K562 (cell line): ENCODE measurements around the gene MUSK. TPM values are rescaled to one million over a fixed set of nuclear protein-coding genes. Genes with fewer than 3 reads are reported as not detected.

Experiments
- ATAC-seq: fragments of 200-7000 bp; cut with Tn5 transposase; 3 replicates; pipeline ENCODE4 v1.9.1; 2020; ENCODE audit warnings: moderate library complexity
- BruUV-seq: library from RNA; stranded (reverse); fragments of 400-500 nt; replicated peaks from 2 replicates; lab custom pipeline; 2021; lab: Mats Ljungman, UMichigan
- CTCF ChIA-PET: fragments of 300-600 bp; formaldehyde crosslinking; extraction: SDS; loops from one replicate; lab custom pipeline; 2021; ENCODE audit warnings: low intra/inter-chr PET ratio; lab: Yijun Ruan, JAX
- POLR2A ChIA-PET: fragments of 300-600, 350-650 bp; sonication (Branson Sonifier 250); formaldehyde crosslinking; extraction: SDS; loops from one replicate; lab custom pipeline; 2021; ENCODE audit warnings: antibody characterized with exemption, inconsistent platforms; lab: Yijun Ruan, JAX
- DNase-seq, 4 experiments: peaks; one replicate each; pipeline versions ENCODE4 v3.0.0 to v3.0.0-alpha.2; 2011 to 2018; ENCODE audit warnings: low spot score in 3 of 4, mixed read lengths in 3 of 4; ENCODE audit errors: extremely low read depth in 1 of 4
- FAIRE-seq: peaks from 2 replicates; lab custom pipeline; 2011; peaks lifted over from hg19 to GRCh38; lab: Jason Lieb, UNC
- H2AFZ ChIP-seq: 2 replicates; pipeline ENCODE4 v1.6.0; 2011; ENCODE audit warnings: low read depth, low read length, control low read depth, inconsistent platforms
- H3K27ac ChIP-seq: fragments of 200-600 bp; 3 replicates; pipeline ENCODE4 v1.8.0; 2011; ENCODE audit warnings: low read depth, mild to moderate bottlenecking, control low read depth, inconsistent platforms, low read length, moderate library complexity, mixed read lengths; ENCODE audit errors: extremely low read depth
- H3K27me3 ChIP-seq, 2 experiments: fragments of 300-600 bp in 1 of 2; 2 replicates in 1 of 2; 3 replicates in 1 of 2; pipeline versions ENCODE4 v1.6.0 to v1.8.0; 2011; ENCODE audit warnings: inconsistent platforms in 2 of 2, low read length in 2 of 2, mild to moderate bottlenecking in 1 of 2, mixed read lengths in 1 of 2, moderate library complexity in 1 of 2; ENCODE audit not compliant: control insufficient read depth in 2 of 2, insufficient read depth in 2 of 2
- H3K36me3 ChIP-seq: fragments of 300-600 bp; 3 replicates; pipeline ENCODE4 v1.8.0; 2011; ENCODE audit warnings: mild to moderate bottlenecking, low read length, inconsistent platforms; ENCODE audit not compliant: control insufficient read depth, insufficient read depth
- H3K4me1 ChIP-seq, 2 experiments: fragments of 200-600 bp in 1 of 2; replicated peaks in 1 of 2; 2 replicates in 1 of 2; 3 replicates in 1 of 2; pipeline versions ENCODE4 v1.5.1 to v1.8.0; 2011; ENCODE audit warnings: inconsistent platforms in 2 of 2, low read length in 2 of 2, mild to moderate bottlenecking in 1 of 2, mixed read lengths in 1 of 2, moderate library complexity in 1 of 2; ENCODE audit not compliant: control insufficient read depth in 2 of 2, insufficient read depth in 2 of 2
- H3K4me2 ChIP-seq: 2 replicates; pipeline ENCODE4 v1.6.1; 2011; ENCODE audit warnings: low read length, control low read depth, inconsistent platforms, mixed read lengths; ENCODE audit not compliant: insufficient read depth
- H3K4me3 ChIP-seq: fragments of 200-600 bp; sonication (generic), shearing (Covaris generic); 2 replicates; pipeline ENCODE4 v1.5.1; 2016; ENCODE audit warnings: control low read depth, inconsistent platforms
- H3K79me2 ChIP-seq: fragments of 200-600 bp; 3 replicates; pipeline ENCODE4 v1.8.0; 2011; ENCODE audit warnings: low read length, inconsistent platforms; ENCODE audit not compliant: control insufficient read depth, insufficient read depth
- H3K9ac ChIP-seq, 2 experiments: 2 replicates each; pipeline versions ENCODE4 v1.6.0 to v1.6.1; 2011; ENCODE audit warnings: low read depth in 2 of 2, low read length in 2 of 2, control low read depth in 1 of 2, inconsistent platforms in 1 of 2, mild to moderate bottlenecking in 1 of 2, mixed read lengths in 1 of 2; ENCODE audit not compliant: insufficient read depth in 1 of 2
- H3K9me1 ChIP-seq: one replicate; pipeline ENCODE4 v1.6.0; 2011; ENCODE audit warnings: inconsistent platforms, mild to moderate bottlenecking, low read length, moderate library complexity; ENCODE audit not compliant: control insufficient read depth, insufficient read depth
- H3K9me3 ChIP-seq: replicated peaks from 2 replicates; pipeline ENCODE4 v1.5.1; 2011; ENCODE audit warnings: low read depth, low read length, inconsistent platforms; ENCODE audit not compliant: control insufficient read depth, insufficient read depth
- H4K20me1 ChIP-seq: replicated peaks from 2 replicates; pipeline ENCODE4 v1.6.1; 2011; ENCODE audit warnings: low read length, inconsistent platforms, mixed read lengths; ENCODE audit not compliant: control insufficient read depth, insufficient read depth
- BRF1 ChIP-seq: IDR thresholded peaks from 3 replicates; pipeline ENCODE4 v1.6.1; 2011; ENCODE audit warnings: borderline replicate concordance, mild to moderate bottlenecking; ENCODE audit not compliant: insufficient read length; ENCODE audit errors: extremely low read depth
- CREB3 ChIP-seq: fragments of 450-650 bp; conservative IDR thresholded peaks from 2 replicates; pipeline ENCODE4 v1.6.1; 2016; ENCODE audit warnings: missing genetic modification characterization, low read depth, mild to moderate bottlenecking, missing compliant biosample characterization, moderate library complexity
- HINFP ChIP-seq: fragments of 450-650 bp; conservative IDR thresholded peaks from 2 replicates; pipeline ENCODE4 v1.6.1; 2016; ENCODE audit warnings: missing genetic modification characterization, low read depth, mild to moderate bottlenecking, control low read depth, missing compliant biosample characterization
- ILK ChIP-seq: fragments of 450-650 bp; IDR thresholded peaks from 2 replicates; pipeline ENCODE4 v1.6.1; 2016; ENCODE audit warnings: missing genetic modification characterization, low read depth, mild to moderate bottlenecking, missing compliant biosample characterization, moderate library complexity, borderline replicate concordance
- NFIX ChIP-seq: fragments of 250-450 bp; sonication (Bioruptor Pico); IDR thresholded peaks from 2 replicates; pipeline ENCODE4 v1.4.0; 2020; ENCODE audit warnings: low read depth, mild to moderate bottlenecking, moderate library complexity
- PCBP1 ChIP-seq: fragments of 200-400 bp; formaldehyde crosslinking; IDR thresholded peaks from 2 replicates; pipeline ENCODE4 v1.6.1; 2018; ENCODE audit warnings: mild to moderate bottlenecking, low read depth, low read length; ENCODE audit not compliant: poor library complexity, severe bottlenecking
- RHOXF2B ChIP-seq: fragments of 250-450 bp; sonication (Bioruptor Pico); conservative IDR thresholded peaks from 2 replicates; pipeline ENCODE4 v1.5.1; 2021
- ZMIZ1 ChIP-seq, 2 experiments: fragments of 150-350 bp in 1 of 2; IDR thresholded peaks; 2 replicates each; pipeline ENCODE4 v1.6.1; 2012 to 2016; ENCODE audit warnings: low read depth in 2 of 2, low read length in 2 of 2, mild to moderate bottlenecking in 1 of 2, moderate library complexity in 1 of 2
- ZNF217 ChIP-seq: sonication (generic); formaldehyde crosslinking; IDR thresholded peaks from 2 replicates; pipeline ENCODE4 v1.8.0; 2022; ENCODE audit warnings: mild to moderate bottlenecking, missing genetic modification reagents
- ZNF239 ChIP-seq: fragments of 250-450 bp; sonication (Bioruptor Pico); IDR thresholded peaks from 2 replicates; pipeline ENCODE4 v1.4.0; 2020; ENCODE audit warnings: mild to moderate bottlenecking
- ZNF324 ChIP-seq: fragments of 250-450 bp; sonication (Bioruptor Pico); IDR thresholded peaks from 2 replicates; pipeline ENCODE4 v1.4.0; 2020; ENCODE audit warnings: mild to moderate bottlenecking
- WGBS: fragments of 100-300 bp; shearing (Covaris generic); methylation state at CpG from one replicate; pipeline ENCODE4 v1.1.6; 2016; ENCODE audit warnings: low coverage, mixed read lengths; ENCODE audit not compliant: insufficient coverage; ENCODE audit errors: missing lambda C conversion rate; 5-methylcytosine and 5-hydroxymethylcytosine counted together
- in situ Hi-C: fragments of 300-500 bp; cut with MboI; formaldehyde crosslinking; loops from 4 replicates; pipeline ENCODE4 v1.15.0; 2018; ENCODE audit warnings: inconsistent platforms, mixed read lengths
- intact Hi-C: fragments of 100-400 bp; cut with micrococcal nuclease; formaldehyde crosslinking; loops from 2 replicates; pipeline ENCODE4 v1.14.2; 2022
- polyA plus RNA-seq, 8 experiments: library from polyadenylated mRNA; depleted of rRNA in 4 of 8; stranded (reverse) in 5 of 8; unstranded in 3 of 8; fragments of >200 nt; fragmentation: Nextera tagmentation in 2 of 8; fragmentation: Illumina TruSeq in 1 of 8; extraction: Ambion mirVana in 2 of 8; extraction: Trizol in 1 of 8; gene quantifications; 2 replicates each; pipeline versions ENCODE4 v1.2.1 to v1.2.3, GENCODE V29; 2011 to 2014; ENCODE audit warnings: inconsistent platforms in 1 of 8, missing spikeins in 1 of 8
- total RNA-seq, 7 experiments: library from RNA; depleted of rRNA in 6 of 7; stranded (reverse); fragments of >200 nt in 6 of 7; fragmentation: Illumina TruSeq in 2 of 7; extraction: Trizol in 2 of 7; gene quantifications; 2 replicates each; pipeline versions ENCODE4 v1.2.1 to v1.2.3, GENCODE V29; 2011 to 2021; ENCODE audit warnings: low replicate concordance in 1 of 7
- TF ChIP-seq, protein P1 (sequence below): sonication (generic); formaldehyde crosslinking; IDR thresholded peaks from 2 replicates; pipeline ENCODE4 v1.8.1; 2023; ENCODE audit warnings: mild to moderate bottlenecking, missing genetic modification reagents
- TF ChIP-seq, protein P2 (sequence below): fragments of 450-650 bp; formaldehyde crosslinking; IDR thresholded peaks from 2 replicates; pipeline ENCODE4 v1.4.0; 2020; ENCODE audit warnings: mild to moderate bottlenecking, mixed read lengths

Gene MUSK
- total and polyA plus RNA-seq, 9 of the 15 experiments (the other 6 are each of a cell fraction or from before 2014, with no cell fraction given) = not detected

DNA sequence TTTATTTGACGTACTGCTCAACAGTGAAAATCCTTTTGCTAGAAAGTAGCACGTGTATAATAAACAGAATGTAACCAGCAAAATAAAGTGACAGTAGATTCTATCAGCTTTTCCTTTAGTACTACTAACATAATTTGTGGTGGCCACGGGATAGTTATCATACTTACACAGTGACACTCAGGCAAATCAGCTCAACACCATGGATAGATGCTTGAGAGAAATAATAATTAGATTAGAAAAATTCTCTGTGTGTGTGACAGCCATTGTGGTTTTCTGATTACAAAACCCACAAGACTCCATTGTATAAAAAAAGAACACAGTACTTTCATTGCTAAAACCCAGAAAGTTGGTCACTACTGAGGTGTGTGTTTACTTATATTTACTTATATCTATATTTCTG lies 101.1 kb downstream of the MUSK start:
- H3K79me2 ChIP-seq = no peaks in the 10 kb centered on the region
- FAIRE-seq (no peak), ATAC-seq (no peak), DNase-seq (no peak)
- intact Hi-C loops = no loop called here
- in situ Hi-C loops = no loop called here
- H3K4me1 ChIP-seq = no peaks in the 10 kb centered on the region
- H3K9me3 ChIP-seq = no peaks in the 10 kb centered on the region; the same call in 1 of the 2 replicates
- BruUV-seq = no TSS peak
- WGBS = 0% methylated on average over 3 of the region's 3 CpGs
- no peak overlapping the region for H3K4me2 ChIP-seq
- H3K27ac ChIP-seq = no peak overlapping the region
- H3K9ac ChIP-seq = no peak overlapping the region
- no peaks in the 10 kb centered on the region for H4K20me1 ChIP-seq
- no peaks in the 10 kb centered on the region for H3K27me3 ChIP-seq
- CTCF ChIA-PET = no interaction called here
- H3K36me3 ChIP-seq = no peaks in the 10 kb centered on the region
- no peak overlapping the region for H3K4me3 ChIP-seq
- POLR2A ChIA-PET = no interaction called here
- H2AFZ ChIP-seq = no peak overlapping the region
- H3K9me1 ChIP-seq = no peaks in the 10 kb centered on the region
- TF ChIP-seq ZNF239 (CRISPR knock-in tag) (no peak), ZNF217 (CRISPR knock-in tag) (no peak), HINFP (tag) (no peak), ILK (tag) (no peak), NFIX (CRISPR knock-in tag) (no peak), BRF1 (no peak), RHOXF2B (CRISPR knock-in tag) (no peak), ZMIZ1 (IDR thresholded peaks at IDR 0.05; ENCODE audit: low read depth in 2 of 2, low read length in 2 of 2) (no peak), PCBP1 (no peak), ZNF324 (CRISPR knock-in tag) (no peak), CREB3 (tag) (no peak)
- TF ChIP-seq, protein P1, sequence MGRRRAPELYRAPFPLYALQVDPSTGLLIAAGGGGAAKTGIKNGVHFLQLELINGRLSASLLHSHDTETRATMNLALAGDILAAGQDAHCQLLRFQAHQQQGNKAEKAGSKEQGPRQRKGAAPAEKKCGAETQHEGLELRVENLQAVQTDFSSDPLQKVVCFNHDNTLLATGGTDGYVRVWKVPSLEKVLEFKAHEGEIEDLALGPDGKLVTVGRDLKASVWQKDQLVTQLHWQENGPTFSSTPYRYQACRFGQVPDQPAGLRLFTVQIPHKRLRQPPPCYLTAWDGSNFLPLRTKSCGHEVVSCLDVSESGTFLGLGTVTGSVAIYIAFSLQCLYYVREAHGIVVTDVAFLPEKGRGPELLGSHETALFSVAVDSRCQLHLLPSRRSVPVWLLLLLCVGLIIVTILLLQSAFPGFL (CRISPR knock-in tag) = no peak
- TF ChIP-seq, protein P2, sequence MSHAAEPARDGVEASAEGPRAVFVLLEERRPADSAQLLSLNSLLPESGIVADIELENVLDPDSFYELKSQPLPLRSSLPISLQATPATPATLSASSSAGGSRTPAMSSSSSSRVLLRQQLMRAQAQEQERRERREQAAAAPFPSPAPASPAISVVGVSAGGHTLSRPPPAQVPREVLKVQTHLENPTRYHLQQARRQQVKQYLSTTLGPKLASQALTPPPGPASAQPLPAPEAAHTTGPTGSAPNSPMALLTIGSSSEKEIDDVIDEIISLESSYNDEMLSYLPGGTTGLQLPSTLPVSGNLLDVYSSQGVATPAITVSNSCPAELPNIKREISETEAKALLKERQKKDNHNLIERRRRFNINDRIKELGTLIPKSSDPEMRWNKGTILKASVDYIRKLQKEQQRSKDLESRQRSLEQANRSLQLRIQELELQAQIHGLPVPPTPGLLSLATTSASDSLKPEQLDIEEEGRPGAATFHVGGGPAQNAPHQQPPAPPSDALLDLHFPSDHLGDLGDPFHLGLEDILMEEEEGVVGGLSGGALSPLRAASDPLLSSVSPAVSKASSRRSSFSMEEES (CRISPR knock-in tag) = no peak
